ENCODE results near the gene RNF123. TPM values are rescaled to one million over a fixed set of nuclear protein-coding genes. Genes with fewer than 3 reads are reported as not detected.
A peak's percentile ranks its signal among the peaks of the same experiment; 100 is the strongest.

The RNF123 gene
- total RNA-seq, 1 experiment from 2014 or later, result 12.0 TPM

DNA sequence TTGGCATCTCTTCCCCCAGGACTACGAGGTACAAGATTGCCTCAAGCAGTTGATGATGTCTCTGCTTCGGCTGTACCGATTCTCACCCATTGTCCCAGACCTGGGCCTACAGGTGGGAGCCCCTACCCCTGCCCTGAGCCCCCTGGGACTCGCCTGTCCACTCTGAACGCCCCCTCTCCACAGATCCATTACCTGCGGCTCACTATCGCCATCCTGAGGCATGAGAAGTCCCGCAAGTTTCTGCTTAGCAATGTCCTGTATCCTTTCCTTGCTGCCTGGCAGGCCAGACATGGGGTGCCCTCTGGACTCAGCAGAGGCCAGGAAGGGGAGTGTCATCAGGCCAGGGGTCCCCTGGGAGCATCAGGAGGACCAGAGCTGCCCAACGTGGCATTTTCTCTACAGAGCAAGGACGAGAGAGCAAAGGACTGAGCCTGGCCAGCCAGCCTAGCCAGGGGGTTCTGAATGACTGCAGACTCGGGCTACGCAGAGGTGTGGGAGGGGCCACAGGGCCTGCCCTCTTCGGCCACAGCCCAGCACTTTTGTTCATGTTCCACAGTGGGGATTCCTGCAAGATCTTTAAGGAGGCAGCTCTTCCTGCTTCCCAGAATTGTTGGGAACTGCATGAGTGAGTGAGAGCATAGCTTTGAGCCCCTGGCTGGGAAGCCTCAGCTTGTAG, 11.2 kb downstream of the RNF123 start:
- no peak overlapping the region for H3K27ac ChIP-seq
- no peak overlapping the region for H3K4me3 ChIP-seq
- no peaks in the 10 kb centered on the region for H3K4me1 ChIP-seq
- H3K27me3 ChIP-seq, result no peaks in the 10 kb centered on the region
- no peaks in the 10 kb centered on the region; the same call in 1 of the 2 replicates for H3K36me3 ChIP-seq
- H3K9me3 ChIP-seq (replicated peaks), result no peaks in the 10 kb centered on the region
- DNase-seq, result no peak

- DNase-seq, result peak in 1 of 2 experiments; percentile 26
- H3K27ac ChIP-seq, result no peak overlapping the region
- no peaks in the 10 kb centered on the region for H3K4me1 ChIP-seq
- H3K27me3 ChIP-seq, result no peaks in the 10 kb centered on the region
- no peaks in the 10 kb centered on the region; the same call in 1 of the 2 replicates for H3K36me3 ChIP-seq
- no peaks in the 10 kb centered on the region for H3K9me3 ChIP-seq (replicated peaks)
- no peak overlapping the region for H3K4me3 ChIP-seq
Measured at GRCh38 chr3:49701388-49702077, 12.2 kb downstream of the RNF123 start.

- no peak overlapping the region for H3K27ac ChIP-seq
- H3K4me1 ChIP-seq, result no peaks in the 10 kb centered on the region
- H3K4me3 ChIP-seq, result no peak overlapping the region
- no peaks in the 10 kb centered on the region for H3K27me3 ChIP-seq
- no peaks in the 10 kb centered on the region for H3K9me3 ChIP-seq (replicated peaks)
- DNase-seq, result no peak
- no peaks in the 10 kb centered on the region; the same call in 1 of the 2 replicates for H3K36me3 ChIP-seq
Measured at GRCh38 chr3:49702672-49703071, 13.3 kb downstream of the RNF123 start.

DNA sequence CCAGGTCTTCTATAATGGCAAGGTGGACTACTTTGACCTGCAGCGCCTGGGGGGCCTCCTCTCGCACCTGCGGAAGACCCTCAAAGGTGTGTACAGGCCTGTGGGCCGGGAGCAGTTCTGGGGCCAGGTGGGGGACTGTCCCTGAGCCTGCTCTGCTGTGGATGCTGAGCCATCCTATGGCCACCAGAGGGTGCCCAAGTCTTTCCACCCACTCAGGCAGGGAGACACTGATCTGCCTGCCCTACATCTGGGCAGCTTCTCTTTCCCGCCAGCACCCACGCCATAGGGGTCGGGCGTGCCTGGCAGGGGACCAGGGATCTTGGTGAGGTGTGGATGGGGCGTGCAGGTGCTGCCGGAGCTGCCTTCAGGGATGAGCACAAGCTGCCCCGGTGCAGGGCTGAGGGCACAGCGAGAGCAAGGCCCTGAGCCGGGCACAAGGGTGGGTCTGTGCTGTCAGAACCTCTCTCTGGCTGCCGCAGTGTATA, 14.1 kb downstream of the RNF123 start:
- Histone ChIP-seq H3K36me3 (no peaks in the 10 kb centered on the region; the same call in 1 of the 2 replicates), H3K27ac (no peak overlapping the region), H3K27me3 (no peaks in the 10 kb centered on the region), H3K9me3 (replicated peaks) (no peaks in the 10 kb centered on the region), H3K4me3 (no peak overlapping the region), H3K4me1 (no peaks in the 10 kb centered on the region)
- peak; percentile 56 to 76 for DNase-seq

DNA sequence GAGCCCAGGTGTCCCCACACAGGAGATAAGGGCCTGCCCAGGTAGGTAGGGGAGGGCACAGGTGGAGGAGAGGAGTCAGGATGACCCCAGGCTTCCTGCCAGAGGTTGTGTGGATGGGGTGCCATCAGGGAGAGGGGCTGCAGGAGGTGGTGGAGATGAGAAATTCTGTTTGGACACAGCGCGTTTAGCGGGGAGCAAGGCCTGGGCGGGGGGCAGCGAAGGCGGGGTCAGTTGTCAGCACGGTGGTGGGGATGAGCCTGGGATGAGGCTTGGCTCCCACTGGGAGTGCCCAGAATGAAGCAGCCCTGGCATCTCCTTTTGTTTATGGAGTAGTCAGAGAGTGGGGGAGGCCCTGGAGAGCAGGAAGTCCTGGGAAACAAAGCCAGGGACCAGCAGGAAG, 14.6 kb downstream of the RNF123 start:
- Histone ChIP-seq H3K9me3 (replicated peaks) (no peaks in the 10 kb centered on the region), H3K4me1 (no peaks in the 10 kb centered on the region), H3K4me3 (no peak overlapping the region), H3K36me3 (no peaks in the 10 kb centered on the region; the same call in 1 of the 2 replicates), H3K27me3 (no peaks in the 10 kb centered on the region), H3K27ac (no peak overlapping the region)
- DNase-seq, result no peak

DNA sequence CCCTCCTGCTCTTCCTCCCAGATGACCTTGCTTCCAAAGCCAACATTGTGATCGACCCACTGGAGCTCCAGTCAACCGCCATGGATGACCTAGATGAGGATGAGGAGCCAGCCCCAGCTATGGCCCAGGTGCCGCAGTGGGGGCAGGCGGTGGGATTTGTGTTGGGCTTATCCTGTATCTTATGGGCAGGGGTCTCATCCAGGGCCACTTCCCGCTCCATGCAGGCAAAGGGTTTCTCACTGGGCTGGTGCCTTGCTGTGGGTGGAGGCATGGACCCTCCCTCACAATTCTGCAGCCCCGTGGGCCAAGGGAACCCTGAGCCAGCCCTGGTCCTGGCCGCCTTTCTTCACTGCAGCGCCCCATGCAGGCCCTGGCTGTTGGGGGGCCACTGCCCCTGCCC, 15.3 kb downstream of the RNF123 start:
- Histone ChIP-seq H3K4me3 (no peak overlapping the region), H3K4me1 (no peaks in the 10 kb centered on the region), H3K9me3 (replicated peaks) (no peaks in the 10 kb centered on the region), H3K27me3 (no peaks in the 10 kb centered on the region), H3K27ac (no peak overlapping the region), H3K36me3 (no peaks in the 10 kb centered on the region; the same call in 1 of the 2 replicates)
- DNase-seq, result no peak

DNA sequence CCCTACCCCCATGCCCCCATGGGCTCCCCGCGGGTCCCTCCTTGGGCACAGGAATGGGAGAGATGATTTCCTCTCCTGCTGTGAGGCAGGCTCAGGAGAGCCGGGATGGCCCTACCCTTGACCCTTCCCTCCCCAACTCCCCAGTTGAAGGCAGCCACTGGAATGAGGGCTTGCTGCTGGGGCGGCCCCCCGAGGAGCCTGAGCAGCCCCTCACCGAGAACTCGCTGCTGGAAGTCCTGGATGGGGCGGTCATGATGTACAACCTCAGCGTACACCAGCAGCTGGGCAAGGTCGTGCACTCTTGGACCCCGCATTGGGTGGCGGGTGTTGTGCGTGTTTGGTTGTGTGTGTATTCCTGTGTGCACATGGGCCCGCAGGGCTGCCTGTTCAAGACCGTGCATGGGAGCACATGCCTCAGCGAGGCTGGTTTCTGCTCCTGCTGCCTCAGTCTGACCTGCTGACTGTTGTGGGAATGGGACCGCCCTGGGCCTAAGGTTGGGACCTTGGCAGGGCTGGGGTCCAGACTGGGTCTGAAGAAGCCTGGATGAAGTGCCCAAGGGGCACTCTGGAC, 16.1 kb downstream of the RNF123 start:
- H3K27me3 ChIP-seq, result no peaks in the 10 kb centered on the region
- H3K4me3 ChIP-seq, result no peak overlapping the region
- DNase-seq, result no peak
- no peak overlapping the region for H3K27ac ChIP-seq
- H3K9me3 ChIP-seq (replicated peaks), result no peaks in the 10 kb centered on the region
- no peaks in the 10 kb centered on the region for H3K4me1 ChIP-seq
- no peaks in the 10 kb centered on the region; the same call in 1 of the 2 replicates for H3K36me3 ChIP-seq

GRCh38 chr3:49706456-49707112, 17.2 kb downstream of the RNF123 start:
- no peak overlapping the region for H3K4me3 ChIP-seq
- no peaks in the 10 kb centered on the region for H3K4me1 ChIP-seq
- H3K36me3 ChIP-seq, result no peaks in the 10 kb centered on the region; the same call in 1 of the 2 replicates
- H3K27ac ChIP-seq, result no peak overlapping the region
- no peaks in the 10 kb centered on the region for H3K9me3 ChIP-seq (replicated peaks)
- H3K27me3 ChIP-seq, result no peaks in the 10 kb centered on the region
- DNase-seq, result no peak

DNA sequence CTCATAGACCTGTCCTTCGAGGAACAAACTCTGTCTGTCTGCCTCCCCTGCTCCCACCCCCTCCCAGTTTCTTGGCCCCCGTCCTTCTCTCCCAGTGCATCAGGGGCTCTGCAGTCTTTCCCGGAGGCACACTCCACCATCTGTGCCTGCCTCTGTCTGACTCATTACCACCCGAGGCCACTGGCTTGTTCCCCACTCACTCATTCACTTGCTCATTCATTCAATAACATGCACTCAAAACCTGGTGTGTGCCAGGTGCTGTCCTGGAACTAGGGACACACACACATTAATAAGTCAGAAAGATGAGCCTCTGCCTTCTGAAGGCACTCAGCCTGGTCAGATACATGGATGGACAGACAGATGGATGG, 17.7 kb downstream of the RNF123 start:
- H3K9me3 ChIP-seq (replicated peaks), result no peaks in the 10 kb centered on the region
- no peak overlapping the region for H3K4me3 ChIP-seq
- no peaks in the 10 kb centered on the region for H3K36me3 ChIP-seq
- H3K27me3 ChIP-seq, result no peaks in the 10 kb centered on the region
- DNase-seq, result no peak
- H3K4me1 ChIP-seq, result no peaks in the 10 kb centered on the region
- H3K27ac ChIP-seq, result no peak overlapping the region

GRCh38 chr3:49709852-49710251, 20.5 kb downstream of the RNF123 start:
- H3K36me3 ChIP-seq, result no peaks in the 10 kb centered on the region

DNA sequence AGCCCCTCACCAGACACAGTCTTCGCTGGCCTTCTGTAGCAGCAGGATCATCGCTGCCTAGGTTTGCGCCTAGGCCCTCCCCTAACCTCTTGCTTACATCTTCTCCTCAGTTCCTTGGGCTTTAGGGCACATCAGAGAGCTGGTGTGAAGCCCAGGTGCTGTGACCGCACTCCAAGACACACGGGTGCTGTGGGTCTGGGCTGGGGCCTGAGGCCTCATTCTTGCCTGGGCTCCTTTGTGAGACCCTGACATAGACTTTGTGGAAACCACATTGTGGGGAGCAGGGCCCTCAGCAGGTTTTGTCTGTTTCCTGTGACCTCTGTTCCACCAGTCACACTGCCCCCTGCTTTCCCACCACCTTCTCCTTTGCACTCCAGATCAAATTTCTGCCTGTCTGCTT, 22.1 kb downstream of the RNF123 start:
- no peaks in the 10 kb centered on the region for H3K4me1 ChIP-seq
- no peaks in the 10 kb centered on the region for H3K9me3 ChIP-seq (replicated peaks)
- DNase-seq, result no peak
- H3K36me3 ChIP-seq, result no peaks in the 10 kb centered on the region
- H3K27ac ChIP-seq, result no peak overlapping the region
- H3K4me3 ChIP-seq, result no peak overlapping the region
- H3K27me3 ChIP-seq, result no peaks in the 10 kb centered on the region

More at GRCh38 chr3:49709852-49710251, 20.5 kb downstream of the RNF123 start:
- no peak for DNase-seq
- H3K9me3 ChIP-seq (replicated peaks), result no peaks in the 10 kb centered on the region
- H3K4me3 ChIP-seq, result no peak overlapping the region
- no peak overlapping the region for H3K27ac ChIP-seq
- no peaks in the 10 kb centered on the region for H3K4me1 ChIP-seq
- no peaks in the 10 kb centered on the region for H3K27me3 ChIP-seq

GRCh38 chr3:49712166-49712565, 22.8 kb downstream of the RNF123 start:
- H3K27me3 ChIP-seq, result no peaks in the 10 kb centered on the region
- H3K4me3 ChIP-seq, result no peak overlapping the region
- no peaks in the 10 kb centered on the region for H3K9me3 ChIP-seq (replicated peaks)
- H3K27ac ChIP-seq, result no peak overlapping the region
- no peak for DNase-seq
- H3K36me3 ChIP-seq, result no peaks in the 10 kb centered on the region
- no peaks in the 10 kb centered on the region for H3K4me1 ChIP-seq

GRCh38 chr3:49712631-49713317, 23.4 kb downstream of the RNF123 start:
- Histone ChIP-seq H3K27me3 (no peaks in the 10 kb centered on the region), H3K27ac (no peak overlapping the region), H3K4me1 (no peaks in the 10 kb centered on the region)

GRCh38 chr3:49713336-49714105, 24.2 kb downstream of the RNF123 start:
- no peak for DNase-seq
- no peak overlapping the region for H3K27ac ChIP-seq
- H3K4me1 ChIP-seq, result no peaks in the 10 kb centered on the region
- no peaks in the 10 kb centered on the region for H3K9me3 ChIP-seq (replicated peaks)
- no peaks in the 10 kb centered on the region for H3K27me3 ChIP-seq
- no peak overlapping the region for H3K4me3 ChIP-seq
- H3K36me3 ChIP-seq, result peaks cover under 1% of the 10 kb centered on the region; the same call in 1 of the 2 replicates

More at GRCh38 chr3:49712631-49713317, 23.4 kb downstream of the RNF123 start:
- H3K36me3 ChIP-seq, result no peaks in the 10 kb centered on the region
- no peaks in the 10 kb centered on the region for H3K9me3 ChIP-seq (replicated peaks)
- no peak overlapping the region for H3K4me3 ChIP-seq
- no peak for DNase-seq
